ENCODE data around the gene MKI67. TPM values are rescaled to one million over a fixed set of nuclear protein-coding genes. Genes with fewer than 3 reads are reported as not detected.

The MKI67 gene
- total RNA-seq, 1 donor from 2014 or later: 0.64 TPM

DNA sequence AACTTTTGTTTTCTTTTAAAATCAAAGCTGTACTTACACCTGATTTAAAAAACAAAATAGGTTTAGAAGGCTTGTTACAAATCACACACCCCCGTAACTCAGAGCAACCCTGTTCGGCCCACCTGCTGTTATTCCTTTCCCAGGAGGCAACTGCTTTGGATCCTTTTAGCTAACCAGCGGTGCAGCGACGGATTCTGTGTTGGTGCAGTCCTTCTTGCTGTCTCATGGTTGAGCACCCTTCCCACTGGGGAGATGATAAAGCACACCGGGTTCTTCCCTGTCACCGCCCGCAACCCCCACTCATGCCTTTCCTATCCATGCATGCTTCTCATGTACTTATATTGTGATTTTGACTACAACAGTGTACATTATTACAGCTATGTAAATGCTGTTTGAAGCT lies 24.8 kb upstream of the MKI67 start:
- intact Hi-C loops (cut with DNase I): no loop called here
- no peak for DNase-seq (ENCODE audit: low spot score in 2 of 2)
- H3K27ac ChIP-seq: no peak overlapping the region
- H3K9me3 ChIP-seq: no peaks in the 10 kb centered on the region
- no peaks in the 10 kb centered on the region for H3K4me1 ChIP-seq
- no peaks in the 10 kb centered on the region for H3K36me3 ChIP-seq
- no peak for TF ChIP-seq CTCF (IDR thresholded peaks at IDR 0.05)
- no peaks in the 10 kb centered on the region for H3K27me3 ChIP-seq
- H3K4me3 ChIP-seq: no peak overlapping the region

GRCh38 chr10:128150561-128150960 lies 24.3 kb upstream of the MKI67 start:
- Histone ChIP-seq H3K4me1 (no peaks in the 10 kb centered on the region), H3K27me3 (no peaks in the 10 kb centered on the region), H3K9me3 (no peaks in the 10 kb centered on the region), H3K27ac (no peak overlapping the region), H3K36me3 (no peaks in the 10 kb centered on the region), H3K4me3 (peak overlapping the region in 1 of 2 donors; percentile 40)
- intact Hi-C loops (cut with DNase I): no loop called here
- no peak for DNase-seq (ENCODE audit: low spot score in 2 of 2)
- TF ChIP-seq CTCF (IDR thresholded peaks at IDR 0.05): no peak

GRCh38 chr10:128150045-128150493 lies 23.8 kb upstream of the MKI67 start:
- no peak overlapping the region for H3K27ac ChIP-seq
- intact Hi-C loops (cut with DNase I): no loop called here
- H3K27me3 ChIP-seq: no peaks in the 10 kb centered on the region
- no peaks in the 10 kb centered on the region for H3K9me3 ChIP-seq
- no peaks in the 10 kb centered on the region for H3K36me3 ChIP-seq
- peak; percentile 39 to 64 (median 54) for TF ChIP-seq CTCF (IDR thresholded peaks at IDR 0.05)
- no peak for DNase-seq (ENCODE audit: low spot score in 2 of 2)
- H3K4me1 ChIP-seq: no peaks in the 10 kb centered on the region
- H3K4me3 ChIP-seq: peak overlapping the region; percentile 40 to 44

GRCh38 chr10:128149267-128150014 lies 23.2 kb upstream of the MKI67 start:
- Histone ChIP-seq H3K9me3 (no peaks in the 10 kb centered on the region), H3K27ac (no peak overlapping the region), H3K27me3 (no peaks in the 10 kb centered on the region), H3K36me3 (no peaks in the 10 kb centered on the region), H3K4me1 (no peaks in the 10 kb centered on the region), H3K4me3 (peak overlapping the region in 1 of 2 donors; percentile 44)
- no peak for DNase-seq (ENCODE audit: low spot score in 2 of 2)
- TF ChIP-seq CTCF (IDR thresholded peaks at IDR 0.05): no peak
- intact Hi-C loops (cut with DNase I): no loop called here

- no peak for TF ChIP-seq CTCF (IDR thresholded peaks at IDR 0.05)
- no peak for DNase-seq (ENCODE audit: low spot score in 2 of 2)
- intact Hi-C loops (cut with DNase I): no loop called here
- H3K4me1 ChIP-seq: no peaks in the 10 kb centered on the region
- H3K9me3 ChIP-seq: no peaks in the 10 kb centered on the region
- no peaks in the 10 kb centered on the region for H3K27me3 ChIP-seq
- no peak overlapping the region for H3K4me3 ChIP-seq
- no peaks in the 10 kb centered on the region for H3K36me3 ChIP-seq
- no peak overlapping the region for H3K27ac ChIP-seq
These were observed 21.4 kb upstream of the MKI67 start for GRCh38 chr10:128147669-128148068.
